CD4-positive, alpha-beta T cell treated with Interleukin-21 for 1 hour (primary cell): ENCODE results near the gene SCYGR7.

ENCODE experiments used
- DNase-seq: peaks from one replicate; pipeline ENCODE4 v3.0.0-alpha.2; 2020

The SCYGR7 gene

DNA sequence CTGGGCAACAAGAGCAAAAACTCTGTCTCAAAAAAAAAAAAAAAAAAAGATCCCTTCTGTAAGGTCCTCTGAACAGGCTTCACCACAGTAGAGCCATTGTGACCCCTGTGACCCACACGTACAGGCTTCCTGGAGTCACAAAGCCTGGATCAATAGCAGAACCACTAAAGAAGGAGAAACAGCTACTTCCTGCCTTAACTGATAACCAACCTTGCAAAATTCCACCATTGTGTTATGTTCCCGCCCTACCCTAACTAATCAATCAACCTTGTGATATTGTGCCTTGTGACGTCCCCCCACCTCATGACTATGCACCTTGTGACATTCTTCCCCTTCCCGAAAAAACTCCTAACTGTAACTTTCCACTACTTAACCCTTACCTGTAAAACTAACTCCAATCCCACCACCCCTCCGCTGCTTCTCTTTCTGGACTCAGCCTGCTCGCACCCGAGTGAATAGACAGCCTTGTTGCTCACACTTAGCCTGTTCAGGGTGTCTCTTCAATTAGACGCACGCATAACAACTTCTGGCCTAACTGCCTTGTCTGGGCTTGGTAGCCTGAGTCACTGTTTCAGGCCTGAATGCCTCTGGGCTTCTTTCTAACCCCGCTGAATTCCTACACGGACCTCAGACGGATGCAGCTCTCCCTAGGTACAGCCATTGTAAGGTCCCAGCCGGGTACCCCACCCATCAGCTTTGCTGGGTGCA is 31.4 kb downstream of the SCYGR7 start:
- no peak for DNase-seq

GRCh38 chr2:227761740-227762476 is 33.8 kb downstream of the SCYGR7 start:
- DNase-seq: no peak

DNA sequence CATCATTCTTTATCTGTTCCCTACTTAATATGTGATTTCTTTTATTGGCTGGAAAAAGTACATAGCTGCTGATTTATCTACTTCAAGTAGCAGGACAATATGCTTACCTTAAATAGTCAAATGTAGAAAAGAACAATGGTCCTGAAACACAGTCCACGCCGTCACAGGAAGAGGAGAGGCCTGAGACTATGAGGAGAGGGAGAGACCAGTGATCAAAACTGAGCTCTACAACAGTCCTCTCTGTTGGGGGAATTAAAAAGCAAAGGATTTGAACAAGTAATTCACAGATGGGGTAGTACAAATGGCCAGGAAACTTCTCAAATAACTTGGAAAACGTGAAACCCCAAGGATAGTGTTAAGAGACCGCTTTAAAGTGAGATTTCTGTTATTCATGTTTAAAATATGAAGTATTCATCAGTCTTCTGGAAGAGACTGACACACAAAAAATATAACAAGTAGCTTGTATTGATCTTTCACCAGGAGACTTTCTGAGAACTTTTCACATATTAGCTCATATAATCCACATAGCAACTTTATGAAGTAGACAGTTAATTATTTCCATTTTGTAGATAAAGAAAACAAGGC is 37.7 kb downstream of the SCYGR7 start:
- no peak for DNase-seq

- peak; percentile 61 for DNase-seq
These were observed 38.3 kb downstream of the SCYGR7 start for GRCh38 chr2:227766373-227766883.

DNA sequence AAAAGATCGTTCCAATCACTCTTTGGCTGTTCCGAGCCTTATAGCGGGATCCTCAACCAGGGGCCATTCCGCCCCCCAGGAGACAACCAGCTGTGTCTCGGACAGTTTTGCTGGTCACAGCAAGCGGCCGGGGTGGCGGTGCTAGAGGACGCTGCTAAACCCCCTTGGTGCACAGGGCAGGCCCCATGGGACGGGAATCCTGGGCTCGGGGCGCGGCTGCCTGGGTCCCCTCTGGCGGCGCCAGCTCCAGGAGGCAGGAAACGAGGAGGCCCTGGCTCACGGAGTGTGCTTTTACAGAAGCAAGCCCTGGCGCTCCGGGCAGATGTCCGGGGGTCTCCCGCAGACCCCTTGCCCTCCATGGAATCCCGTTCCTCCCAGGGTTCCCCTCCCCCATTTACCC is 39.7 kb downstream of the SCYGR7 start:
- no peak for DNase-seq

- DNase-seq: no peak
These were observed 44.1 kb downstream of the SCYGR7 start for GRCh38 chr2:227772197-227772661.

GRCh38 chr2:227772932-227773331 is 44.8 kb downstream of the SCYGR7 start:
- DNase-seq: no peak

DNA sequence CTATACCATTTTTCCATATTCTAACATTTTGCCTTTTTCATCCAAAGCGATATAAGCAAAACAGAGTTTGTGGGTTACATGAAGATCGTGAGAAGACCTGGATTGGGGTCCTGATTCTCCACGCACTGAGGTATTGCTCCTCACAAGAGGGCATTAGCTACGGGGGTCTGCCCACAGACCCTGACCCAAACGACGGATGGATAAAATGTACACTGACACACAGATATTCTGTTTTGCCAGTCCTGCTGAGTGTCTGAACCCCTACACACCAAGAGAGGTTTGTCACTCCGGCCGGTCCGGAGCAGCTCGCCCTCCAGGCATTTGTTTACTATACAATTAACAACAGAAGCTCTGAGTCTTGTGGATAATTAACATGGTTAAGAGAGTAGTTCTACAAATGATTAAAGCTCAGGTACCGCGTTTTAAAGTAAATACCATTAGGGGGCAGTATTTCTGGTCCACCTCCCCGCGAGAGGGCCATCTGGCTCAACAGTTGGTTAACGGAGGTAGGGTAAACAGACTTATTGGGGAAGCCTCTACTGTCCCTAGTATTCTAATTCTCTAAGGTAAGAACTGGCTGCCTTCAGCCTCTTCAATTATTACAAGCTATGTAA is 46.0 kb downstream of the SCYGR7 start:
- DNase-seq: peak; percentile 26

DNA sequence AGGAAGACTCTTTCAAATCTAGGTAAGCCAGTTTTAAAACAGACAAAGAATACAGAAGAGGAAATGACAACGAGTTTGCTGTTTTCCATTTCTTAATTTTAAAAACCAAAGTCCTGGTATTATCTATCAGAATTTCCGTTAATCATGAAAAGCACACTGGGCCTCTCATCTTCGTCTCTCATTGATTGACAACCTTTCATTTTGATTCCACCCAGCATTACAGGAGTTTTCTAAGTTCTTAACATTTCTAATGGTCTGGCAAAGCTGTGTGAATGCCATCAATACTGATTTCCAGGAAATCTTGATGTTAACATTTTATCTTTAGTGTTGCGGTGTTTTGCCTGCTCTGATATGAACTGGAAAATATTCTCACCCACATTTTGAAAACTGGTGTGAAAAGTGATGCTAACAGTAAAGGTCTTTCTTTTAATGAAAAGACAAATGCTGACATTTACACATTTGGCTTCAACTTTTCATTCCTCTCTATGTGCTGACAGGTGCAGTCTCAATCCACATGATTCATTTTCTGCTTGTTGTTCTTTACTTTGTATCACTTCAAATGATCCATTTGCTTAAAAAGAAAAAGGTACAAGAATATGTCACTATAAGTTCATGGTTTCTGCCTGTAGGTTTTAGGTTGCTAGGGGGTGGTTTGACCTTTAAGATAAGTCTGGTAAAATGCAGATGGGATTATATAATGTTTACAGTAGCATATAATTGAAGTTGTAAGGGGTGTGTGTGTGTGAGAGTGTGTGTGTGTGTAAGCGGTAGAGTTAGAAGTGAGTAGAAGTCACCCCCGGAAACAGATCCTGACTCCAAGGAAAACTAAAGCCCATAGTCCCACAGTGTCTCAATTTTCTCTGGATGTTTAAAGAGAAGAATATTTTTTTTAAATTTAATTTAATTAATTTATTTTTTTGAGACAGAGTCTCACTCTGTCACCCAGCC is 47.0 kb downstream of the SCYGR7 start:
- DNase-seq: no peak
